ENCODE results near the gene ZNF22. TPM values are rescaled to one million over a fixed set of nuclear protein-coding genes. Genes with fewer than 3 reads are reported as not detected.
"Not testable (repeated sequence)": the region's sequence is repeated elsewhere in the genome, so short reads cannot be mapped to it uniquely, and the experiment has no call there.

Gene ZNF22
- total RNA-seq, 2 donors from 2014 or later, result 19.3 to 20.5 TPM

DNA sequence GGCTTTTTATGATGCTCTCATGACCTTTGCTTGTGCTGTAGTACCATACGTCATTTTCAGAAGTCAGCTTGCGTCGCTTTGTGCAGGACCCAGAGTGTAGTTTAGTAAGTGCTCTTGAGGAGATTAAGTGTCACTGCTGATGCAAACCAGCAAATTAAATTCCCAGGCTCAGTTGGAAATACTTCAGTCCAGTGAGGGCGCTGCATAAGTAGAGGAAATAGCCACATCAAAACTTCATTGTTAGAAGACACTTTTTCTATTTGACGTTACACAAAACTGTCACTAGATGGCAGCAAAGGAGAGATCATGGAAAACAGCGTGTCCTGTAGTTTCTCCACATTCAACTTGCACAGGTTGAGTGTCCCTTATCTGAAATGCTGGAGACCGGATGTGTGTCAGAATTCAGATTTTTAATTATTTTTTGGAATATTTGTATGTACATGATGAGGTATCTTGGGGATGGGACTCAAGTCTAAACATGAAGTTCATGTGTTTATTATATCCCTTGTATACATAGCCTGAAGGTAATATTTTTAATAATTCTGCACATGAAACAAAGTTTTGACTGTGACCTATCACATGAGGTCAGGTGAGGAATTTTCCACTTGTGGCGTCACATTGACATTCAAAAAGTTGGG, 7.9 kb downstream of the ZNF22 start:
- peak overlapping the region in 1 of 2 donors; percentile 17 for H3K4me3 ChIP-seq
- no peaks in the 10 kb centered on the region for H3K27me3 ChIP-seq
- H3K36me3 ChIP-seq, result peaks cover 12% of the 10 kb centered on the region
- TF ChIP-seq CTCF (IDR thresholded peaks at IDR 0.05), result peak; percentile 80 to 82
- H3K27ac ChIP-seq, result no peak overlapping the region
- H3K9me3 ChIP-seq, result no peaks in the 10 kb centered on the region
- no peak for DNase-seq (ENCODE audit: low spot score)
- peaks cover 0 to 11% of the 10 kb centered on the region in 2 donors for H3K4me1 ChIP-seq

DNA sequence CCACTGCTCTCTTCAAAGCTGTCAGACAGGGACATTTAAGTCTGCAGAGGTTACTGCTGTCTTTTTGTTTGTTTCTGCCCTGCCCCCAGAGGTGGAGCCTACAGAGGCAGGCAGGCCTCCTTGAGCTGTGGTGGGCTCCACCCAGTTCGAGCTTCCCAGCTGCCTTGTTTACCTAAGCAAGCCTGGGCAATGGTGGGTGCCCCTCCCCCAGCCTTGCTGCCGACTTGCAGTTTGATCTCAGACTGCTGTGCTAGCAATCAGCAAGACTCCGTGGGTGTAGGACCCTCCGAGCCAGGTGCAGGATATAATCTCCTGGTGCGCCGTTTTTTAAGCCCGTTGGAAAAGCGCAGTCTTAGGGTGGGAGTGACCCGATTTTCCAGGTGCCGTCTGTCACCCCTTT, 13.8 kb downstream of the ZNF22 start:
- DNase-seq (ENCODE audit: low spot score); H3K27me3 ChIP-seq: not testable (repeated sequence)

GRCh38 chr10:45015590-45015989, 14.9 kb downstream of the ZNF22 start:
- Histone ChIP-seq H3K4me3 (no peak overlapping the region), H3K36me3 (no peaks in the 10 kb centered on the region), H3K9me3 (no peaks in the 10 kb centered on the region), H3K27ac (no peak overlapping the region), H3K27me3 (no peaks in the 10 kb centered on the region), H3K4me1 (no peaks in the 10 kb centered on the region)
- TF ChIP-seq CTCF (IDR thresholded peaks at IDR 0.05), result no peak
- no peak for DNase-seq (ENCODE audit: low spot score)

More for the DNA sequence above, 13.8 kb downstream of the ZNF22 start:
- not testable (repeated sequence) for H3K27ac ChIP-seq, H3K9me3 ChIP-seq, H3K4me3 ChIP-seq, H3K4me1 ChIP-seq, H3K36me3 ChIP-seq

DNA sequence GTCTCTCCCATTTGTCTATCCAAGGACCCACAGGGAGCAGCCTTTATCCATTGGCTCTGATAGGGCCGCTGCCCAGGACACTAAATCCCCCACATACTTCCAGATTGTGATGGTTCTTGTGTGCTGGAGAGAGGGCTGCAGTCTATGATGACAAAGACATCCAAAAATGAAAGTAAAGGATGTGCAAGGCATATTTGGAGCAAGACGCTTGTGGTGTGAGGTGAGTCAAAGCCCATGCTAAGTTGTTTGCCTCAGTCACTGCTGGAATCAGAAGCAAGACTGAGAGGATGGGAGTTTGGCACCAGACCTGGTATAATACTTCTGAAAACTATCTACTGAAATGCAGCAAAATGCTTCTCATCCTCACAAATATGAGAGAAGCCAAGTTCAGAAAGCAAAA, 22.7 kb downstream of the ZNF22 start:
- DNase-seq (ENCODE audit: low spot score), result no peak
- peaks cover 0 to 18% of the 10 kb centered on the region in 2 donors for H3K9me3 ChIP-seq
- no peaks in the 10 kb centered on the region for H3K4me1 ChIP-seq
- H3K4me3 ChIP-seq, result no peak overlapping the region
- no peaks in the 10 kb centered on the region for H3K36me3 ChIP-seq
- no peaks in the 10 kb centered on the region for H3K27me3 ChIP-seq
- no peak for TF ChIP-seq CTCF (IDR thresholded peaks at IDR 0.05)
- no peak overlapping the region for H3K27ac ChIP-seq

DNA sequence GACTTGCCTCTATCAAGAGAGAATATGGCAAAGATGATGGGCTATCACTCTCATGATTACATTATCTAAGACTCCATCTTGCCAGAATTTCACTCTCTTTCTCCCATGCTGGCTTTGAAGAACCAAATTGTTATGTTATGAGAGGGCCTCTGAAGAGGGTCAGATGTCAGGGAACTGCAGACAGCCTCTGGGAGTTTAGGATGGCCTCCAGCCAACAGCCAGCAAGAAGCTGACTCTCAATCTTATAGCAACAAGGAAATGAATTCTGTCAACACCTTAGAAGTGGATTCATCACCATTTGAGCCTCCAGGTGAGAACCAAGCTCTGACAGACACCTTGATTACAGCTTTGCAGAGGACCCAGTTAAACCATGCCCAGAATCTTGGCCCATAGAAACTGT, 33.6 kb downstream of the ZNF22 start:
- Histone ChIP-seq H3K36me3 (no peaks in the 10 kb centered on the region), H3K9me3 (peaks cover 0 to 16% of the 10 kb centered on the region in 2 donors), H3K4me3 (no peak overlapping the region), H3K27ac (no peak overlapping the region), H3K27me3 (no peaks in the 10 kb centered on the region), H3K4me1 (no peaks in the 10 kb centered on the region)
- DNase-seq (ENCODE audit: low spot score), result no peak
- no peak for TF ChIP-seq CTCF (IDR thresholded peaks at IDR 0.05)

DNA sequence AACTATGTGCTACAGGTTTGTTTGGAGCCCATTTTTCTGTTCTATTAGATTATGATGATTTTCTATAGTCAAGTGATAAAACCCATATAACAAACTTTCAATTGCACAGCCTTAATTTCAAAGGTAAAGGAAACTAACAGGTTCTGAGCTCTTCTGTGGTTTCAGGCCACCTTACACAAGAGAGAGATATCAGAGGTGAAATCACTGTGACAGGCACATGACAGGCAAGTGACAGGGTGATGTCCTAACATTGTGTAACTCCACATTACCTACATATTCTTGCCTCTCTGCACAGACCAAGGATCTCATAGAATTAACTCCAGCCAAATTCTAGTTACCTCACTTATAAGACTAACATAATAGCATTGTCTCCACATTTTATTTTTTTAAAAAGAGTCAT, 35.0 kb downstream of the ZNF22 start:
- no peak for DNase-seq (ENCODE audit: low spot score)
- Histone ChIP-seq H3K4me1 (no peaks in the 10 kb centered on the region), H3K4me3 (no peak overlapping the region), H3K27me3 (no peaks in the 10 kb centered on the region), H3K27ac (no peak overlapping the region), H3K9me3 (peaks cover 0 to 5% of the 10 kb centered on the region in 2 donors), H3K36me3 (no peaks in the 10 kb centered on the region)
- no peak for TF ChIP-seq CTCF (IDR thresholded peaks at IDR 0.05)
